Measurements from ENCODE around the gene CD83.
A peak's percentile ranks its signal among the peaks of the same experiment; 100 is the strongest.

The CD83 gene

GRCh38 chr6:14092316-14092715 lies 25.3 kb upstream of the CD83 start:
- H3K27me3 ChIP-seq (replicated peaks; ENCODE audit: control insufficient read depth, insufficient read depth, low read length) = peaks cover 7% of the 10 kb centered on the region
- H3K4me1 ChIP-seq (ENCODE audit: control insufficient read depth, insufficient read depth, low read length) = no peaks in the 10 kb centered on the region
- DNase-seq (ENCODE audit: low read depth) = no peak
- H3K36me3 ChIP-seq (ENCODE audit: control insufficient read depth, insufficient read depth, low read length, severe bottlenecking) = no peaks in the 10 kb centered on the region
- no peaks in the 10 kb centered on the region for H3K9me3 ChIP-seq (ENCODE audit: control insufficient read depth, low read length)
- no peak overlapping the region for H3K9ac ChIP-seq (ENCODE audit: low read length)
- no peak overlapping the region for H3K4me3 ChIP-seq (ENCODE audit: low read length)

- Histone ChIP-seq H3K9ac (ENCODE audit: low read length) (no peak overlapping the region), H3K4me1 (ENCODE audit: control insufficient read depth, insufficient read depth, low read length) (no peaks in the 10 kb centered on the region), H3K4me3 (ENCODE audit: low read length) (no peak overlapping the region), H3K9me3 (ENCODE audit: control insufficient read depth, low read length) (no peaks in the 10 kb centered on the region), H3K27me3 (replicated peaks; ENCODE audit: control insufficient read depth, insufficient read depth, low read length) (peaks cover 7% of the 10 kb centered on the region), H3K36me3 (ENCODE audit: control insufficient read depth, insufficient read depth, low read length, severe bottlenecking) (no peaks in the 10 kb centered on the region)
- no peak for DNase-seq (ENCODE audit: low read depth)
Measured at GRCh38 chr6:14092838-14093789, 24.5 kb upstream of the CD83 start.

- Histone ChIP-seq H3K9me3 (ENCODE audit: control insufficient read depth, low read length) (no peaks in the 10 kb centered on the region), H3K4me1 (ENCODE audit: control insufficient read depth, insufficient read depth, low read length) (no peaks in the 10 kb centered on the region), H3K36me3 (ENCODE audit: control insufficient read depth, insufficient read depth, low read length, severe bottlenecking) (no peaks in the 10 kb centered on the region), H3K27me3 (replicated peaks; ENCODE audit: control insufficient read depth, insufficient read depth, low read length) (no peaks in the 10 kb centered on the region), H3K4me3 (ENCODE audit: low read length) (no peak overlapping the region), H3K9ac (ENCODE audit: low read length) (no peak overlapping the region)
- DNase-seq (ENCODE audit: low read depth) = peak; percentile 28
Measured at GRCh38 chr6:14094721-14095120, 22.9 kb upstream of the CD83 start.

GRCh38 chr6:14095437-14095836 lies 22.1 kb upstream of the CD83 start:
- Histone ChIP-seq H3K36me3 (ENCODE audit: control insufficient read depth, insufficient read depth, low read length, severe bottlenecking) (no peaks in the 10 kb centered on the region), H3K4me1 (ENCODE audit: control insufficient read depth, insufficient read depth, low read length) (no peaks in the 10 kb centered on the region), H3K4me3 (ENCODE audit: low read length) (no peak overlapping the region), H3K9me3 (ENCODE audit: control insufficient read depth, low read length) (no peaks in the 10 kb centered on the region), H3K9ac (ENCODE audit: low read length) (no peak overlapping the region), H3K27me3 (replicated peaks; ENCODE audit: control insufficient read depth, insufficient read depth, low read length) (peaks cover 2% of the 10 kb centered on the region)
- no peak for DNase-seq (ENCODE audit: low read depth)

GRCh38 chr6:14100138-14100537 lies 17.4 kb upstream of the CD83 start:
- no peaks in the 10 kb centered on the region for H3K36me3 ChIP-seq (ENCODE audit: control insufficient read depth, insufficient read depth, low read length, severe bottlenecking)
- no peak overlapping the region for H3K4me3 ChIP-seq (ENCODE audit: low read length)
- H3K4me1 ChIP-seq (ENCODE audit: control insufficient read depth, insufficient read depth, low read length) = no peaks in the 10 kb centered on the region
- no peak overlapping the region for H3K9ac ChIP-seq (ENCODE audit: low read length)
- peaks cover 43% of the 10 kb centered on the region for H3K27me3 ChIP-seq (replicated peaks; ENCODE audit: control insufficient read depth, insufficient read depth, low read length)
- no peak for DNase-seq (ENCODE audit: low read depth)
- no peaks in the 10 kb centered on the region for H3K9me3 ChIP-seq (ENCODE audit: control insufficient read depth, low read length)

- no peaks in the 10 kb centered on the region for H3K4me1 ChIP-seq (ENCODE audit: control insufficient read depth, insufficient read depth, low read length)
- peaks cover 43% of the 10 kb centered on the region for H3K27me3 ChIP-seq (replicated peaks; ENCODE audit: control insufficient read depth, insufficient read depth, low read length)
- H3K4me3 ChIP-seq (ENCODE audit: low read length) = no peak overlapping the region
- H3K36me3 ChIP-seq (ENCODE audit: control insufficient read depth, insufficient read depth, low read length, severe bottlenecking) = no peaks in the 10 kb centered on the region
- peaks cover 5% of the 10 kb centered on the region for H3K9me3 ChIP-seq (ENCODE audit: control insufficient read depth, low read length)
- DNase-seq (ENCODE audit: low read depth) = no peak
- H3K9ac ChIP-seq (ENCODE audit: low read length) = no peak overlapping the region
Measured at GRCh38 chr6:14100966-14101365, 16.6 kb upstream of the CD83 start.

GRCh38 chr6:14102383-14102782 lies 15.2 kb upstream of the CD83 start:
- Histone ChIP-seq H3K4me1 (ENCODE audit: control insufficient read depth, insufficient read depth, low read length) (no peaks in the 10 kb centered on the region), H3K27me3 (replicated peaks; ENCODE audit: control insufficient read depth, insufficient read depth, low read length) (peaks cover 43% of the 10 kb centered on the region), H3K4me3 (ENCODE audit: low read length) (no peak overlapping the region), H3K36me3 (ENCODE audit: control insufficient read depth, insufficient read depth, low read length, severe bottlenecking) (no peaks in the 10 kb centered on the region), H3K9ac (ENCODE audit: low read length) (no peak overlapping the region), H3K9me3 (ENCODE audit: control insufficient read depth, low read length) (peaks cover 15% of the 10 kb centered on the region)
- DNase-seq (ENCODE audit: low read depth) = no peak

GRCh38 chr6:14105547-14105946 lies 12.0 kb upstream of the CD83 start:
- Histone ChIP-seq H3K9ac (ENCODE audit: low read length) (no peak overlapping the region), H3K27me3 (replicated peaks; ENCODE audit: control insufficient read depth, insufficient read depth, low read length) (peaks cover 55% of the 10 kb centered on the region)
- no peak for DNase-seq (ENCODE audit: low read depth)

GRCh38 chr6:14107000-14107399 lies 10.6 kb upstream of the CD83 start:
- H3K36me3 ChIP-seq (ENCODE audit: control insufficient read depth, insufficient read depth, low read length, severe bottlenecking) = no peaks in the 10 kb centered on the region
- H3K4me1 ChIP-seq (ENCODE audit: control insufficient read depth, insufficient read depth, low read length) = no peaks in the 10 kb centered on the region
- no peak for DNase-seq (ENCODE audit: low read depth)
- no peak overlapping the region for H3K9ac ChIP-seq (ENCODE audit: low read length)
- H3K27me3 ChIP-seq (replicated peaks; ENCODE audit: control insufficient read depth, insufficient read depth, low read length) = peaks cover 43% of the 10 kb centered on the region
- peaks cover 17% of the 10 kb centered on the region for H3K9me3 ChIP-seq (ENCODE audit: control insufficient read depth, low read length)
- H3K4me3 ChIP-seq (ENCODE audit: low read length) = no peak overlapping the region

More at GRCh38 chr6:14105547-14105946, 12.0 kb upstream of the CD83 start:
- no peak overlapping the region for H3K4me3 ChIP-seq (ENCODE audit: low read length)
- H3K36me3 ChIP-seq (ENCODE audit: control insufficient read depth, insufficient read depth, low read length, severe bottlenecking) = no peaks in the 10 kb centered on the region
- H3K4me1 ChIP-seq (ENCODE audit: control insufficient read depth, insufficient read depth, low read length) = no peaks in the 10 kb centered on the region
- peaks cover 17% of the 10 kb centered on the region for H3K9me3 ChIP-seq (ENCODE audit: control insufficient read depth, low read length)

GRCh38 chr6:14107711-14108494 lies 9.7 kb upstream of the CD83 start:
- DNase-seq (ENCODE audit: low read depth) = no peak
- H3K27me3 ChIP-seq (replicated peaks; ENCODE audit: control insufficient read depth, insufficient read depth, low read length) = peaks cover 35% of the 10 kb centered on the region
- H3K9me3 ChIP-seq (ENCODE audit: control insufficient read depth, low read length) = peaks cover 17% of the 10 kb centered on the region
- H3K9ac ChIP-seq (ENCODE audit: low read length) = no peak overlapping the region
- no peaks in the 10 kb centered on the region for H3K36me3 ChIP-seq (ENCODE audit: control insufficient read depth, insufficient read depth, low read length, severe bottlenecking)
- no peak overlapping the region for H3K4me3 ChIP-seq (ENCODE audit: low read length)
- no peaks in the 10 kb centered on the region for H3K4me1 ChIP-seq (ENCODE audit: control insufficient read depth, insufficient read depth, low read length)

Measured in adipocyte (in vitro differentiated cells).